ENCODE data around the gene CLEC4A. TPM values are rescaled to one million over a fixed set of nuclear protein-coding genes. Genes with fewer than 3 reads are reported as not detected.
"Not testable (repeated sequence)": the region's sequence is repeated elsewhere in the genome, so short reads cannot be mapped to it uniquely, and the experiment has no call there.

CLEC4A gene
- total RNA-seq, 1 donor from 2014 or later = 0.29 TPM

DNA sequence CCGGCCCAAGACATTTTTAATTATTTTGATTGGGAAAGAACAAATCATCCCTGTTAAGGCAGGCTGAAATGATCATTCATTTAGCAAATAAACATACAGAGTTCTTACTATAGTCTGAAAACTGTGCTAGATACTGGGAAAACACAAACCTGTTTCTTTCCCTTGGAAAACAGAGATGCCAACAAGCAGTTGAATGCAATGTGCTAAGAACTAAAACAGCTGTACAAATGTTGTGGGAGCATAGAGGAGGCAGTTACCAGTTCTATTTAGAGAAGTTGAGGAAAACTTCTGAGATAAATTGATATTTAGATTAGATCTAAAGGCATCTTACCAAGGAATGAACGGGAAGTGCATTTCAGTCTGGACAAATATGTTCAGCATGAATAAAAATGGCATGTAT lies 44.5 kb upstream of the CLEC4A start:
- H3K27ac Mint-ChIP-seq = peak overlapping the region; percentile 0
- H3K27me3 Mint-ChIP-seq = no peaks in the 10 kb centered on the region
- no peak for DNase-seq (ENCODE audit: extremely low spot score, unreplicated experiment)
- no peaks in the 10 kb centered on the region for H3K4me1 Mint-ChIP-seq (ENCODE audit: unreplicated experiment)
- H3K9me3 Mint-ChIP-seq = no peaks in the 10 kb centered on the region
- H3K4me3 Mint-ChIP-seq = peak overlapping the region; percentile 37
- H3K36me3 Mint-ChIP-seq = peaks cover under 1% of the 10 kb centered on the region
- TF ChIP-seq, protein P1, sequence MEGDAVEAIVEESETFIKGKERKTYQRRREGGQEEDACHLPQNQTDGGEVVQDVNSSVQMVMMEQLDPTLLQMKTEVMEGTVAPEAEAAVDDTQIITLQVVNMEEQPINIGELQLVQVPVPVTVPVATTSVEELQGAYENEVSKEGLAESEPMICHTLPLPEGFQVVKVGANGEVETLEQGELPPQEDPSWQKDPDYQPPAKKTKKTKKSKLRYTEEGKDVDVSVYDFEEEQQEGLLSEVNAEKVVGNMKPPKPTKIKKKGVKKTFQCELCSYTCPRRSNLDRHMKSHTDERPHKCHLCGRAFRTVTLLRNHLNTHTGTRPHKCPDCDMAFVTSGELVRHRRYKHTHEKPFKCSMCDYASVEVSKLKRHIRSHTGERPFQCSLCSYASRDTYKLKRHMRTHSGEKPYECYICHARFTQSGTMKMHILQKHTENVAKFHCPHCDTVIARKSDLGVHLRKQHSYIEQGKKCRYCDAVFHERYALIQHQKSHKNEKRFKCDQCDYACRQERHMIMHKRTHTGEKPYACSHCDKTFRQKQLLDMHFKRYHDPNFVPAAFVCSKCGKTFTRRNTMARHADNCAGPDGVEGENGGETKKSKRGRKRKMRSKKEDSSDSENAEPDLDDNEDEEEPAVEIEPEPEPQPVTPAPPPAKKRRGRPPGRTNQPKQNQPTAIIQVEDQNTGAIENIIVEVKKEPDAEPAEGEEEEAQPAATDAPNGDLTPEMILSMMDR (conservative IDR thresholded peaks at IDR 0.05) = no peak

DNA sequence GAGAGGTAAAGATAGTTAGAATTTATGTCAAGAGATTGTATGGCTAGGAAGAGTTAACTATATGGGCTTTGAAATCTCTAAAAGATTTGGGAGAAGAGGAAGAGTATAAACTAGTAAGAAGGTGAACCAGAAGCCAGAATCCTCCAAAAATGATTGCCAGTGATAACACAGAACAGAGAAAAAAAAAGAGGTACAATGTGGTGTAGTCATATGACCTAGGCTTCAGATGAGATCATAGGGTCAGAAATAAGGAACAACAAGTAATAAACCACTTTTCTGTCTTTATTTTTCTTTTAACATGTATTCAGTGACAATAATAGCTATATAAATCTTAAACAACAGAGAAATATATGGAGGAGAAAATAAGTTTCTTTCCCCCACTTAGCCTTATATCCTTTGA lies 43.3 kb upstream of the CLEC4A start:
- Mint-ChIP-seq H3K9me3 (no peaks in the 10 kb centered on the region), H3K4me3 (peak overlapping the region; percentile 55), H3K27ac (peak overlapping the region; percentile 50), H3K27me3 (no peaks in the 10 kb centered on the region), H3K36me3 (peaks cover 9% of the 10 kb centered on the region), H3K4me1 (ENCODE audit: unreplicated experiment) (peaks cover 4% of the 10 kb centered on the region)
- DNase-seq (ENCODE audit: extremely low spot score, unreplicated experiment) = no peak
- TF ChIP-seq, protein P1 (conservative IDR thresholded peaks at IDR 0.05) = no peak

DNA sequence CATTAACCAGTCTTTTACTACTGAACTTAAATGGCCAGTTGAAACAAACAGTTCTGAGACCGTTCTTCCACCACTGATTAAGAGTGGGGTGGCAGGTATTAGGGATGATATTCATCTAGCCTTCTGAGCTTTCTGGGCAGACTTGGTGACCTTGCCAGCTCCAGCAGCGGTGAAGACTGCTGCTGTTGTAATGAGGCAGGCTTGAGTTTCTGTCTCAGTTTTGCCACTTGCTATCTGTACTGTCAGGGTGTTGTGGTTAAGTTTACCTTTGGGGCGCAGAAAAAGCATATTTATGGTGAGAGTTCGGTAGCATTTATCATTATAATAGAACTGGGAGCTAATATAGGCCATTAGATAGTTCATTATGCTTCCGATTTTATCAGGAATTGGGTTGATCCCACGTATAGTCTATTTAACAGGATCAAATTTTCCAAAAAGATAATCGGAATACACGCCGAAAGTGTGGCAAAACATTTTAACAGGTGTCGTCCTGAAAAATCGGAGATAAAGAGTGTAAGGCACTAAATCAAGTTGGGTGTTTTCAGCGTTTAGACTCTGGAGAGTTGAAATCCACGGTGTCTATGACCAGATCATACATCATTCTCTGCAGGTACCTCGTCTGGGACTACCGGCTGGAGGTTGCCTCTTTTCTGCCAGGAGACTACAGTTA lies 42.0 kb upstream of the CLEC4A start:
- peak overlapping the region; percentile 93 for H3K27ac Mint-ChIP-seq
- no peaks in the 10 kb centered on the region for H3K27me3 Mint-ChIP-seq
- TF ChIP-seq, protein P1 (conservative IDR thresholded peaks at IDR 0.05) = no peak
- H3K36me3 Mint-ChIP-seq = peaks cover 12% of the 10 kb centered on the region
- no peaks in the 10 kb centered on the region for H3K9me3 Mint-ChIP-seq
- peak overlapping the region; percentile 98 for H3K4me3 Mint-ChIP-seq
- peaks cover 4% of the 10 kb centered on the region for H3K4me1 Mint-ChIP-seq (ENCODE audit: unreplicated experiment)
- no peak for DNase-seq (ENCODE audit: extremely low spot score, unreplicated experiment)

DNA sequence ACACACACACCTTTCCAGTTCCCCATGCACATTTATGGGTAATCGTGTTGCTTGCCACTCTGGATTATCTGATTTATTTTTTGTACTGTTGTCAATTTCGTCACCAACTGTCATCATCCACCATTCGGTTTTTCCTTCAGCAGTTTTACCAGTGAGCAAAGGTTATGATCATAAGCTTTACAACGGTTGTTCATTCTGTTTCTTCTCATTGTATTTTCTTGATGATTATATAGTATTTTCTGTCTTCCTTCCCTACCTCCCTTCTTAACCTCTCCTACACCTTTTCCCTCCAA lies 40.7 kb upstream of the CLEC4A start:
- H3K9me3 Mint-ChIP-seq = no peaks in the 10 kb centered on the region
- peak overlapping the region; percentile 98 for H3K4me3 Mint-ChIP-seq
- TF ChIP-seq, protein P1 (conservative IDR thresholded peaks at IDR 0.05) = no peak
- peaks cover 4% of the 10 kb centered on the region for H3K4me1 Mint-ChIP-seq (ENCODE audit: unreplicated experiment)
- no peaks in the 10 kb centered on the region for H3K27me3 Mint-ChIP-seq
- no peak for DNase-seq (ENCODE audit: extremely low spot score, unreplicated experiment)
- peaks cover 16% of the 10 kb centered on the region for H3K36me3 Mint-ChIP-seq
- peak overlapping the region; percentile 93 for H3K27ac Mint-ChIP-seq

DNA sequence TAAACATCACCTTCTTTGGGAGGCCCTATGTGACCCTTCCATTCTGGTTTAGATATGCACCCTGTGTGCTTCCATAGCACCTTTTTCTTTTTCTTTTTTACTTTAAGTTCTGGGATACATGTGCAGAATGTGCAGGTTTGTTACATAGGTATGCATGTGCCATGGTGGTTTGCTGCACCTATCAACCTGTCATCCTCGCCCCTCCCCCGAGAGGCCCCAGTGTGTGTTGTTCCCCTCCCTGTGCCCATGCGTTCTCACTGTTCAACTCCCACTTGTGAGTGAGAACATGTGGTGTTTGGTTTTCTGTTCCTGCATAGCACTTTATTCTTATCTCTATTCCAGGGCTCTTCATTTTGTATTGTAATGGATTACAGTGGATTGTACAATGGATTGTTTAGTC lies 39.1 kb upstream of the CLEC4A start:
- Mint-ChIP-seq H3K27ac (peak overlapping the region; percentile 56), H3K4me3 (peak overlapping the region; percentile 69), H3K36me3 (peaks cover 21% of the 10 kb centered on the region)
- DNase-seq (ENCODE audit: extremely low spot score, unreplicated experiment); H3K27me3 Mint-ChIP-seq; H3K9me3 Mint-ChIP-seq; H3K4me1 Mint-ChIP-seq (ENCODE audit: unreplicated experiment): not testable (repeated sequence)

DNA sequence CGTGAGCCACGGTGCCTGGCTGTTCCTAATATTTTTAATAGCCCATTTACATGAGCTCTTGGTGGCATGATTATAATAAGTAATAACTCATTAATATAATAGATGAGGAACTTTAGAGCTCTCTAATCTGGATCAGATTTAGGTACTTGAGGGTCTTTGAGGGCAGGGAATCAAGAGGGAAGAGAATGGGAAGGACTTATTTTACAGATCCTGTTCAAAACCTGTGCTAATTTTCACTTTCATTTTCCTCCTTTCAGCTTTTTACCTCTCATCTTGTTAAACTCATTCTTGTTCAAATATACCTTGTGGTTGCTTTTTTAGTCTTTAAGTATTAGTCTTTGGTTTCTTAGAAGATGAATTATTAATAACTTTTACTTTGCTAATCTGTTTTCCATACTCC lies 35.8 kb upstream of the CLEC4A start:
- Mint-ChIP-seq H3K27ac (no peak overlapping the region), H3K36me3 (peaks cover 39% of the 10 kb centered on the region), H3K9me3 (no peaks in the 10 kb centered on the region), H3K4me3 (no peak overlapping the region), H3K27me3 (no peaks in the 10 kb centered on the region), H3K4me1 (ENCODE audit: unreplicated experiment) (peaks cover 4% of the 10 kb centered on the region)
- no peak for DNase-seq (ENCODE audit: extremely low spot score, unreplicated experiment)
- TF ChIP-seq, protein P1 (conservative IDR thresholded peaks at IDR 0.05) = no peak
